HG03439 (cell line): ENCODE results near the gene ZNF490.

Experiments
- ATAC-seq: cut with Tn5 transposase; IDR thresholded peaks from one replicate; pipeline ENCODE4 v1.9.1; 2021; ENCODE audit warnings: mild to moderate bottlenecking, moderate library complexity; ENCODE audit not compliant: unreplicated experiment

ZNF490 gene

GRCh38 chr19:12545267-12545666, 65.3 kb downstream of the ZNF490 start:
- ATAC-seq = no peak

GRCh38 chr19:12544401-12544876, 66.2 kb downstream of the ZNF490 start:
- ATAC-seq = no peak

- ATAC-seq = no peak
Observed at GRCh38 chr19:12543855-12544254, 66.8 kb downstream of the ZNF490 start.
